Measurements from ENCODE around the gene DOCK9. TPM values are rescaled to one million over a fixed set of nuclear protein-coding genes. Genes with fewer than 3 reads are reported as not detected.
"Not testable (repeated sequence)": the region's sequence is repeated elsewhere in the genome, so short reads cannot be mapped to it uniquely, and the experiment has no call there.

Gene DOCK9
- total RNA-seq, 4 donors from 2014 or later: 127 to 191 (median 154) TPM

GRCh38 chr13:98896868-98897144, 81.1 kb downstream of the DOCK9 start:
- no peaks in the 10 kb centered on the region for H3K9me3 ChIP-seq
- peaks cover 0 to 8% (median 5%) of the 10 kb centered on the region in 4 donors for H3K4me1 ChIP-seq
- DNase-seq (ENCODE audit: extremely low spot score): no peak
- intact Hi-C loops (cut with DNase I): no loop called here
- H3K36me3 ChIP-seq: peaks cover 19 to 95% (median 63%) of the 10 kb centered on the region in 4 donors
- no peaks in the 10 kb centered on the region for H3K27me3 ChIP-seq
- H3K4me3 ChIP-seq: no peak overlapping the region
- H3K27ac ChIP-seq (replicated peaks in 1 of 4): no peak overlapping the region
- TF ChIP-seq CTCF (IDR thresholded peaks at IDR 0.05) (no peak), POLR2AphosphoS5 (IDR thresholded peaks at IDR 0.05) (no peak), POLR2A (IDR thresholded peaks at IDR 0.05; ENCODE audit: low read depth) (no peak), EP300 (IDR thresholded peaks at IDR 0.05) (no peak)
- 61% methylated on average over 2 of the region's 2 CpGs for WGBS

- no peaks in the 10 kb centered on the region for H3K27me3 ChIP-seq
- H3K4me1 ChIP-seq: peaks cover 0 to 8% (median 5%) of the 10 kb centered on the region in 4 donors
- H3K27ac ChIP-seq (replicated peaks in 1 of 4): no peak overlapping the region
- intact Hi-C loops (cut with DNase I): no loop called here
- peaks cover 15 to 90% (median 57%) of the 10 kb centered on the region in 4 donors for H3K36me3 ChIP-seq
- TF ChIP-seq CTCF (IDR thresholded peaks at IDR 0.05) (no peak), POLR2A (IDR thresholded peaks at IDR 0.05; ENCODE audit: low read depth) (no peak), EP300 (IDR thresholded peaks at IDR 0.05) (no peak), POLR2AphosphoS5 (IDR thresholded peaks at IDR 0.05) (no peak)
- H3K9me3 ChIP-seq: no peaks in the 10 kb centered on the region
- WGBS: 81% methylated on average over 9 of the region's 9 CpGs
- no peak for DNase-seq (ENCODE audit: extremely low spot score)
- H3K4me3 ChIP-seq: no peak overlapping the region
Observed at GRCh38 chr13:98896083-98896867, 81.6 kb downstream of the DOCK9 start.

- H3K27me3 ChIP-seq; H3K9me3 ChIP-seq; H3K4me3 ChIP-seq; DNase-seq (ENCODE audit: extremely low spot score); intact Hi-C loops (cut with DNase I); H3K27ac ChIP-seq (replicated peaks in 1 of 4): not testable (repeated sequence)
- Histone ChIP-seq H3K36me3 (peaks cover 7 to 75% (median 50%) of the 10 kb centered on the region in 4 donors), H3K4me1 (peaks cover 7 to 19% (median 11%) of the 10 kb centered on the region in 4 donors)
- 98% methylated on average over 8 of the region's 8 CpGs for WGBS
Observed at GRCh38 chr13:98894814-98895213, 83.0 kb downstream of the DOCK9 start.

- intact Hi-C loops (cut with DNase I): no loop called here
- no peak overlapping the region for H3K4me3 ChIP-seq
- whole genome bisulfite sequencing: 72% methylated on average over 5 of the region's 5 CpGs
- H3K36me3 ChIP-seq: peaks cover 7 to 71% (median 47%) of the 10 kb centered on the region in 4 donors
- no peak overlapping the region for H3K27ac ChIP-seq (replicated peaks in 1 of 4)
- no peaks in the 10 kb centered on the region for H3K27me3 ChIP-seq
- H3K9me3 ChIP-seq: no peaks in the 10 kb centered on the region
- peaks cover 11 to 24% (median 13%) of the 10 kb centered on the region in 4 donors for H3K4me1 ChIP-seq
- DNase-seq (ENCODE audit: extremely low spot score): no peak
- TF ChIP-seq EP300 (IDR thresholded peaks at IDR 0.05): no peak
- TF ChIP-seq CTCF (IDR thresholded peaks at IDR 0.05): no peak
- no peak for TF ChIP-seq POLR2A (IDR thresholded peaks at IDR 0.05; ENCODE audit: low read depth)
- TF ChIP-seq POLR2AphosphoS5 (IDR thresholded peaks at IDR 0.05): no peak
Observed at GRCh38 chr13:98893371-98893770, 84.5 kb downstream of the DOCK9 start.

GRCh38 chr13:98892821-98893220, 85.0 kb downstream of the DOCK9 start:
- Histone ChIP-seq H3K9me3 (no peaks in the 10 kb centered on the region), H3K4me1 (peaks cover 11 to 24% (median 13%) of the 10 kb centered on the region in 4 donors), H3K36me3 (peaks cover 3 to 71% (median 46%) of the 10 kb centered on the region in 4 donors), H3K4me3 (no peak overlapping the region), H3K27ac (replicated peaks in 1 of 4) (no peak overlapping the region), H3K27me3 (no peaks in the 10 kb centered on the region)
- WGBS: 69% methylated on average over 5 of the region's 5 CpGs
- TF ChIP-seq EP300 (IDR thresholded peaks at IDR 0.05) (no peak), POLR2AphosphoS5 (IDR thresholded peaks at IDR 0.05) (no peak), POLR2A (IDR thresholded peaks at IDR 0.05; ENCODE audit: low read depth) (no peak), CTCF (IDR thresholded peaks at IDR 0.05) (no peak)
- DNase-seq (ENCODE audit: extremely low spot score): no peak
- intact Hi-C loops (cut with DNase I): no loop called here

All from esophagus muscularis mucosa (tissue), 4 donors.